ENCODE measurements around the gene RPL37A. TPM values are rescaled to one million over a fixed set of nuclear protein-coding genes. Genes with fewer than 3 reads are reported as not detected.

RPL37A gene
- 2,301 TPM for polyA plus RNA-seq (2013, experiment 1 of 2)
- 2,230 TPM for polyA plus RNA-seq (2013, experiment 2 of 2)

DNA sequence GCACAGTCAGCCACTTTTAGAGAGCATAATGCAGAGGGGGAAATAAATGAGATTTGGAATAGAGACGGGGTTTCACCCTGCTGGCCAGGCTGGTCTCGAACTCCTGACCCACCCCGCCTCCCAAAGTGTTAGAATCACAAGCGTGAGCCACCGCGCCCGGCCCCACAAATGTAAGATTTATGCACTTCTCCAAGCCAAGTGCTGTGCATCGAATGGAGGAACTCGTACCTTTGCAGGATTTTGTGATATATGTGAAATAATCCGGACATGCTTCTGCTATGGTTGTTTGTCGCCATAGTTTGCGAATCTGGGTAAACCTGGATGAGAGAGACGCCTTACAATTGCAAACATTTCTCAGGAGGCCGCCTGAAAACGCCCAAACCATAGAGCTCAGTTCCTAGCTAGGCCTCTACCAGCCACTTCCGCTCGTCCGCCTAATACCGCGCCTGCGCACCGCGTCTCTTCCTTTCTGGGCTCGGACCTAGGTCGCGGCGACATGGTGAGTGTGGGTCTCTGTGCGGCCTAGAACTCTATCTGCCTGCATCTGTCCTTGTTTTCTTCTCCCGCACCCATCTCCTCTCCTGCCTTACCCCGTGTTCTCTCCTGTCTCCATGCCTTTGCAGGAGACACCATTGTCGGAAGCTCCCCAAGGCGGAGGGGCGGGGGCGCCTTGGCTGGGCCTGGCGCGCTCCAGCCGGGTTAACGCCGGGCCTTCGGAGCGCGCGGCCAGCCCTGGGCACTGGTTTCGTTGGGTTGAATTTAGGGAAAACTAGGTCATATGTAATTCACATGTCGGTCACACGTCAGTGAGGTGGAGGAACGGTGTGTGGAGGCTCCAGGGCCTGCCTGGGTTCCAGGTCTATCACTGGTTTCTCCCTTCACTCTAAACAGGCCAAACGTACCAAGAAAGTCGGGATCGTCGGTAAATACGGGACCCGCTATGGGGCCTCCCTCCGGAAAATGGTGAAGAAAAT, at the start of gene RPL37A:
TSS of gene RPL37A (plus strand) at position 466 of the 974 bp plus-strand sequence. CDS start at position 497, 31 bp downstream.
- 5 to 10% methylated on average over 33 to 38 of the region's 54 CpGs for WGBS, 2 experiments (ENCODE audit: insufficient coverage in 2 of 2)
- H3K9me3 ChIP-seq (ENCODE audit: control insufficient read depth, low read length): no peaks in the 10 kb centered on the region
- H3K4me3 ChIP-seq (ENCODE audit: extremely low read depth, insufficient read depth, low read length, poor library complexity, severe bottlenecking): peak within 1 kb of the TSS; percentile 96
- H3K27ac ChIP-seq (ENCODE audit: low read depth, low read length, severe bottlenecking): peak within 1 kb of the TSS; percentile 76
- H3K36me3 ChIP-seq (ENCODE audit: control insufficient read depth, insufficient read depth, low read length): peaks cover 47% of the 10 kb centered on the region
- H3K4me1 ChIP-seq (ENCODE audit: control insufficient read depth, insufficient read depth, low read length, poor library complexity, severe bottlenecking): peaks cover 33% of the 10 kb centered on the region

DNA sequence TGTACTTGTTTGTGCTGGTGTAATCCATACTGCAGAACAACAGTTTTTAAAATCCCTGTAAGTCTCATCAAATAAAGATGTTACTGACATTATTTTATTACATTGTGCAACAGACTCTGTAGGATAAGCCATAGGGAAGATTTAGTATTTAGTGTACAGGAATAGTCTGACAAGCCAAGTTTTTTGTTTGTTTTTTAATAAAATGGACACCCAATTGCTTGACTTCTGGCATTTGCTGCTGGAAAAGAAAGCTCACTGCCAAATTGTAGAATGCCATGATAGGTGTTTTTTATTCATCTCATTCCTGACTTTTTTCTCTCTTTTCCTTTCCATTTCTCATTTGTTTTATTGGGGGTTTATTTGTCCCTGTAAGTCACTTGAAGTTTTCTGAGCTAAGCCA, 48.3 kb upstream of the RPL37A start:
- H3K27ac ChIP-seq (ENCODE audit: low read depth, low read length, severe bottlenecking): no peak overlapping the region
- peaks cover 94% of the 10 kb centered on the region for H3K36me3 ChIP-seq (ENCODE audit: control insufficient read depth, insufficient read depth, low read length)

DNA sequence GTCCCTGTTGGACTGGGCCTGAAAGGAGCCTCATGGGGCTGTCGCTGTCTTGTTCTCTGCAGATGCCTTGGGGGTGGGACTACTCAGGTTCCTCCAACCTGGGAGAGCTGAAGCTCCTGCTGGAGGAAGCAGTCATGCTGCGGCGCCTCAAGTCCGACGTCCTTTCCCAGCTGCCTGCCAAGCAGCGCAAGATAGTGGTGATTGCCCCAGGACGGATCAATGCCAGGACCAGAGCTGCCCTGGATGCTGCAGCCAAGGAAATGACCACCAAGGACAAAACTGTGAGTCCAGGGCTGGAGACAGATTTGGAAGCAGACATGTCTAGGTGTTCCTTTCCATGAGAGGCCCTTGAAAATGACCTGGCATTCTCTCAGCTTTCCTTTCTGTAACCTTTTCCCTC, 47.9 kb upstream of the RPL37A start:
- Histone ChIP-seq H3K9me3 (ENCODE audit: control insufficient read depth, low read length) (peaks cover 16% of the 10 kb centered on the region), H3K4me3 (ENCODE audit: extremely low read depth, insufficient read depth, low read length, poor library complexity, severe bottlenecking) (no peak overlapping the region), H3K36me3 (ENCODE audit: control insufficient read depth, insufficient read depth, low read length) (peaks cover 95% of the 10 kb centered on the region), H3K4me1 (ENCODE audit: control insufficient read depth, insufficient read depth, low read length, poor library complexity, severe bottlenecking) (no peaks in the 10 kb centered on the region), H3K27ac (ENCODE audit: low read depth, low read length, severe bottlenecking) (no peak overlapping the region)
- 96 to 100% methylated on average over 7 of the region's 7 CpGs for WGBS, 2 experiments (ENCODE audit: insufficient coverage in 2 of 2)

More for the DNA sequence above, 48.3 kb upstream of the RPL37A start:
- Histone ChIP-seq H3K4me1 (ENCODE audit: control insufficient read depth, insufficient read depth, low read length, poor library complexity, severe bottlenecking) (no peaks in the 10 kb centered on the region), H3K9me3 (ENCODE audit: control insufficient read depth, low read length) (peaks cover 16% of the 10 kb centered on the region), H3K4me3 (ENCODE audit: extremely low read depth, insufficient read depth, low read length, poor library complexity, severe bottlenecking) (no peak overlapping the region)

DNA sequence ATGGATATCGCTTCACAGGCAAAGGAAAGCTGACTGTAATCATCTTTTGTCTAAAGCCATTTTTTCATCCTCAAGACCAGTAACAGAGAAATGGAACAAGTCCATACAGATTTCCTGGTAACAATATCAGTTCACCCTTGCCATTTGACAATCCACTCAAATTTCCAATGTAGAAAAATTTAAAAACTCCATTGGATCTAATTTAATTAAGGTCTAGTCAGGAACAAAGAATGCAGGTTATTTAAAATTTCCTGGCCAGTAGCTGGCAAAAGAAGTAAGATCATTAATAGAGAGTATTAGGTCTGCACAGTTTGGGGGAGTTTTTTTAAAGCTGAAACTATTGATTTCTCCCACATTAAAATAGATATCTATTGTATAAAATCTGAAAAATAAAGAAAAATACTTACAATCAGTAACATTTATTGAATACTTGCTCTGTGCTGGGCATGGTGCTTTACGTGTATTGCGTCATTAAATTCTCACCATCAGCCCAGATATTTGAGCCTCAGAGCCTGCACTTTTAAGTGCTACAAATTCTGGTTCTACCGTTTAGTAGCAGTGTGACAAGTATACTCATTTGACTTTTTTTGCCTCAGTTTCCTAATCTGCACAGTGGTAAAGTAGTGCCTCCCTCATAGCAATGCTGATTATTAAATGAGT, 44.6 kb upstream of the RPL37A start:
- Histone ChIP-seq H3K36me3 (ENCODE audit: control insufficient read depth, insufficient read depth, low read length) (peaks cover 62% of the 10 kb centered on the region), H3K9me3 (ENCODE audit: control insufficient read depth, low read length) (peaks cover 16% of the 10 kb centered on the region), H3K27ac (ENCODE audit: low read depth, low read length, severe bottlenecking) (no peak overlapping the region), H3K4me1 (ENCODE audit: control insufficient read depth, insufficient read depth, low read length, poor library complexity, severe bottlenecking) (no peaks in the 10 kb centered on the region), H3K4me3 (ENCODE audit: extremely low read depth, insufficient read depth, low read length, poor library complexity, severe bottlenecking) (no peak overlapping the region)
- WGBS, 2 experiments (ENCODE audit: insufficient coverage in 2 of 2): 93 to 100% methylated on average over 2 to 4 of the region's 4 CpGs

GRCh38 chr2:216463148-216463547, 35.5 kb upstream of the RPL37A start:
- no peak overlapping the region for H3K27ac ChIP-seq (ENCODE audit: low read depth, low read length, severe bottlenecking)
- H3K4me1 ChIP-seq (ENCODE audit: control insufficient read depth, insufficient read depth, low read length, poor library complexity, severe bottlenecking): no peaks in the 10 kb centered on the region
- H3K4me3 ChIP-seq (ENCODE audit: extremely low read depth, insufficient read depth, low read length, poor library complexity, severe bottlenecking): no peak overlapping the region
- peaks cover 27% of the 10 kb centered on the region for H3K36me3 ChIP-seq (ENCODE audit: control insufficient read depth, insufficient read depth, low read length)
- WGBS, 2 experiments (ENCODE audit: insufficient coverage in 2 of 2): 100% methylated on average over 1 of the region's 2 CpGs
- H3K9me3 ChIP-seq (ENCODE audit: control insufficient read depth, low read length): no peaks in the 10 kb centered on the region

DNA sequence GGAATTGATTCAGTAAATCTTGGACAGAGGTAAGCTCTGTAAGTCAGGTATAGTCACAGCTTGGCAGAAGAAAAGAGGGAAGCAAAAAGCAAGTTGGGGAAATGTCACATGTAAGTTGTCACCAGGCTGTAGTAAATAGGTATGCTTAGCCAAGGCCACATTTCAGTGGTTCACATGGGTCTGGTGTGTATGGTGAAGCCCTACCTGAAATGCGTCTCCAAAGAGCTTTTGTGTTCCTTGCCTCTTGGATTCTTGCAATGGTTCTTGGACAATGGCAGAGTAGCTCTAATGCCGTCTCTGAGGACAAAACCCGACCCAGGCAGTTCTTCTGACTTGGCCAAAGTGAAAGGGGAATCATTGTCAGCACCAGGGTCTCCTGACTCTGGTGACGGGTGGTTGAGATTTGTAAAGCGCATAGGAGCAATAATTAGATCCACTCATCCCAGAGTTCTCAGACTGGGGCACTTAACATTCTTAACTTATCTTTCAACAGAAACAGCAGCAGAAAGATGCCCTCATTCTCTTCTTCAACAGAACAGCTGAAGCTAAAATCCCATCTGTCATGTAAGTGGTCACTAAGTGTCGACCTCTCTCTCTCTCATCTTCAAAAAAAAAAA, 34.4 kb upstream of the RPL37A start:
- 88% methylated on average over 4 to 6 of the region's 6 CpGs for WGBS, 2 experiments (ENCODE audit: insufficient coverage in 2 of 2)
- H3K27ac ChIP-seq (ENCODE audit: low read depth, low read length, severe bottlenecking): no peak overlapping the region
- H3K36me3 ChIP-seq (ENCODE audit: control insufficient read depth, insufficient read depth, low read length): peaks cover 34% of the 10 kb centered on the region
- H3K4me1 ChIP-seq (ENCODE audit: control insufficient read depth, insufficient read depth, low read length, poor library complexity, severe bottlenecking): no peaks in the 10 kb centered on the region
- no peaks in the 10 kb centered on the region for H3K9me3 ChIP-seq (ENCODE audit: control insufficient read depth, low read length)
- no peak overlapping the region for H3K4me3 ChIP-seq (ENCODE audit: extremely low read depth, insufficient read depth, low read length, poor library complexity, severe bottlenecking)

GRCh38 chr2:216465579-216466195, 33.0 kb upstream of the RPL37A start:
- WGBS, 2 experiments (ENCODE audit: insufficient coverage in 2 of 2): 75 to 81% methylated on average over 3 to 4 of the region's 5 CpGs
- no peaks in the 10 kb centered on the region for H3K4me1 ChIP-seq (ENCODE audit: control insufficient read depth, insufficient read depth, low read length, poor library complexity, severe bottlenecking)

GRCh38 chr2:216467845-216468244, 30.8 kb upstream of the RPL37A start:
- Histone ChIP-seq H3K36me3 (ENCODE audit: control insufficient read depth, insufficient read depth, low read length) (peaks cover 60% of the 10 kb centered on the region), H3K4me3 (ENCODE audit: extremely low read depth, insufficient read depth, low read length, poor library complexity, severe bottlenecking) (no peak overlapping the region), H3K4me1 (ENCODE audit: control insufficient read depth, insufficient read depth, low read length, poor library complexity, severe bottlenecking) (no peaks in the 10 kb centered on the region), H3K9me3 (ENCODE audit: control insufficient read depth, low read length) (no peaks in the 10 kb centered on the region), H3K27ac (ENCODE audit: low read depth, low read length, severe bottlenecking) (no peak overlapping the region)
- 91 to 93% methylated on average over 3 to 4 of the region's 4 CpGs for WGBS, 2 experiments (ENCODE audit: insufficient coverage in 2 of 2)

More at GRCh38 chr2:216465579-216466195, 33.0 kb upstream of the RPL37A start:
- H3K36me3 ChIP-seq (ENCODE audit: control insufficient read depth, insufficient read depth, low read length): peaks cover 46% of the 10 kb centered on the region
- no peaks in the 10 kb centered on the region for H3K9me3 ChIP-seq (ENCODE audit: control insufficient read depth, low read length)
- no peak overlapping the region for H3K27ac ChIP-seq (ENCODE audit: low read depth, low read length, severe bottlenecking)
- H3K4me3 ChIP-seq (ENCODE audit: extremely low read depth, insufficient read depth, low read length, poor library complexity, severe bottlenecking): no peak overlapping the region

DNA sequence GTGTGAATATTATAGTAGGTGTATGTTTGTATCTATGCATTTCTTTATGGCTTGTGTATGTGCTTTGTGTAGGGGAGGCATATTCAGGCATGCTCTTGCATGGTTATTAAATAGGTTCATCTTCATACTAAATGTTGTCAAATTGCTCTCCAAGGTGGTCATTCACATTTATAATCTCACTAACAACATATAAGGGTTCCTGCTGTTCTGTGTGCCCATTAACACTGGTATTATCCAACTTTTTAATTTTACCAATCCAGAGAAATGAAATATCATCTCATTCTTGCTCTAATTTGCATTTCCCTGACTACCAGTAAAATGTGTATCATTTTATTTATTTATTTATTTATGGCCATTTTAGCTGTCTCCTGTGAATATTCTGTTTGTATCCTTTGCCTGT, 29.0 kb upstream of the RPL37A start:
- no peak overlapping the region for H3K27ac ChIP-seq (ENCODE audit: low read depth, low read length, severe bottlenecking)
- peaks cover 53% of the 10 kb centered on the region for H3K36me3 ChIP-seq (ENCODE audit: control insufficient read depth, insufficient read depth, low read length)
- H3K4me1 ChIP-seq (ENCODE audit: control insufficient read depth, insufficient read depth, low read length, poor library complexity, severe bottlenecking): no peaks in the 10 kb centered on the region
- no peak overlapping the region for H3K4me3 ChIP-seq (ENCODE audit: extremely low read depth, insufficient read depth, low read length, poor library complexity, severe bottlenecking)
- no peaks in the 10 kb centered on the region for H3K9me3 ChIP-seq (ENCODE audit: control insufficient read depth, low read length)

DNA sequence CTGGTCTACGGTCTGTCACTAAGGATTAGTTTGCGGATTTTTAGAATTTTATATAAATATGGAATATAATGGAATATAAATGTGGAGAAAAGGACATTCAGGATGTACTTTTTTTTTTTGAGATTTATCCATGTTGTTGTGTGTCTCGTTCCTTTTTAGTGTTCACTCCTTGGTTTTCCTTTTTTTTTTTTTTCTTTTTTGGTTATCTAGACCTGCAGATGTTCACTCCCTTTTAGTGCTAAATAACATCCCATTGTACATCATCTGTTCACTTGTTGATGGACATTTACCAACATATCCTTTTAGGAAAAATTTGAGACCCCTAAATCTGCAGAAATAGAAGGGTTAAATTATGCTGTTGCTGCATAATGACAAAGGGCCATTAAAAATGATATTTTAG, 25.5 kb upstream of the RPL37A start:
- WGBS, 2 experiments (ENCODE audit: insufficient coverage in 2 of 2): 100% methylated on average over 1 of the region's 3 CpGs; no CpG with 5 or more reads in 1 of the 2 experiments
- no peaks in the 10 kb centered on the region for H3K9me3 ChIP-seq (ENCODE audit: control insufficient read depth, low read length)
- H3K4me3 ChIP-seq (ENCODE audit: extremely low read depth, insufficient read depth, low read length, poor library complexity, severe bottlenecking): no peak overlapping the region
- H3K36me3 ChIP-seq (ENCODE audit: control insufficient read depth, insufficient read depth, low read length): peaks cover 62% of the 10 kb centered on the region
- H3K4me1 ChIP-seq (ENCODE audit: control insufficient read depth, insufficient read depth, low read length, poor library complexity, severe bottlenecking): peaks cover 15% of the 10 kb centered on the region
- no peak overlapping the region for H3K27ac ChIP-seq (ENCODE audit: low read depth, low read length, severe bottlenecking)
